Uterus (tissue), 2 donors: ENCODE results near the gene PPFIBP2.

Source experiments
- POLR2A ChIP-seq, 2 donors: fragments of 450-650 bp; IDR thresholded peaks; one replicate each; pipeline ENCODE4 v1.6.1; 2016; ENCODE audit warnings: antibody characterized with exemption in 2 of 2, mild to moderate bottlenecking in 1 of 2, moderate library complexity in 1 of 2
- TF ChIP-seq, protein P1 (sequence below), 4 experiments: fragments of 200-600 bp in 2 of 4; fragments of 450-650 bp in 2 of 4; sonication (generic) in 2 of 4; IDR thresholded peaks; one replicate each; pipeline ENCODE4 v1.5.1; 2016 to 2019; ENCODE audit warnings: antibody characterized with exemption in 4 of 4, mild to moderate bottlenecking in 2 of 4, moderate library complexity in 1 of 4

GRCh38 chr11:7599209-7599608 is 85.4 kb downstream of the PPFIBP2 start:
- TF ChIP-seq, protein P1, sequence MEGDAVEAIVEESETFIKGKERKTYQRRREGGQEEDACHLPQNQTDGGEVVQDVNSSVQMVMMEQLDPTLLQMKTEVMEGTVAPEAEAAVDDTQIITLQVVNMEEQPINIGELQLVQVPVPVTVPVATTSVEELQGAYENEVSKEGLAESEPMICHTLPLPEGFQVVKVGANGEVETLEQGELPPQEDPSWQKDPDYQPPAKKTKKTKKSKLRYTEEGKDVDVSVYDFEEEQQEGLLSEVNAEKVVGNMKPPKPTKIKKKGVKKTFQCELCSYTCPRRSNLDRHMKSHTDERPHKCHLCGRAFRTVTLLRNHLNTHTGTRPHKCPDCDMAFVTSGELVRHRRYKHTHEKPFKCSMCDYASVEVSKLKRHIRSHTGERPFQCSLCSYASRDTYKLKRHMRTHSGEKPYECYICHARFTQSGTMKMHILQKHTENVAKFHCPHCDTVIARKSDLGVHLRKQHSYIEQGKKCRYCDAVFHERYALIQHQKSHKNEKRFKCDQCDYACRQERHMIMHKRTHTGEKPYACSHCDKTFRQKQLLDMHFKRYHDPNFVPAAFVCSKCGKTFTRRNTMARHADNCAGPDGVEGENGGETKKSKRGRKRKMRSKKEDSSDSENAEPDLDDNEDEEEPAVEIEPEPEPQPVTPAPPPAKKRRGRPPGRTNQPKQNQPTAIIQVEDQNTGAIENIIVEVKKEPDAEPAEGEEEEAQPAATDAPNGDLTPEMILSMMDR (IDR thresholded peaks at IDR 0.05) = no peak
- no peak for TF ChIP-seq POLR2A (IDR thresholded peaks at IDR 0.05)
